H1 (cell line): ENCODE measurements around the gene PCDHA7. TPM values are rescaled to one million over a fixed set of nuclear protein-coding genes. Genes with fewer than 3 reads are reported as not detected.
A peak's percentile ranks its signal among the peaks of the same experiment; 100 is the strongest.

Source experiments
- CTCF ChIA-PET: fragments of 300-600 bp; sonication (Branson Sonifier 250); formaldehyde crosslinking; loops from one replicate; lab custom pipeline; 2021; ENCODE audit not compliant: partially characterized antibody; lab: Charles Lee
- POLR2A ChIA-PET: fragments of 300-600 bp; sonication (Branson Sonifier 250); formaldehyde crosslinking; loops from one replicate; lab custom pipeline; 2021; ENCODE audit warnings: inconsistent platforms; ENCODE audit not compliant: partially characterized antibody; lab: Charles Lee
- DNase-seq, 2 experiments: peaks; one replicate each; pipeline versions ENCODE4 v3.0.0 to v3.0.0-alpha.2; 2010 to 2022; ENCODE audit warnings: low spot score in 2 of 2, low read depth in 1 of 2, mixed read lengths in 1 of 2
- FAIRE-seq: peaks from 2 replicates; lab custom pipeline; 2011; peaks lifted over from hg19 to GRCh38; lab: Jason Lieb, UNC
- H2AFZ ChIP-seq: 2 replicates; pipeline ENCODE4 v1.8.1; 2012; ENCODE audit warnings: low read length, inconsistent platforms
- H2AK5ac ChIP-seq: 2 replicates; pipeline ENCODE4 v1.6.1; 2013; ENCODE audit warnings: low read depth, low read length
- H2BK120ac ChIP-seq: replicated peaks from 2 replicates; pipeline ENCODE3; 2013; ENCODE audit warnings: low read depth, low read length, inconsistent platforms
- H2BK12ac ChIP-seq: 2 replicates; pipeline ENCODE4 v1.6.1; 2013; ENCODE audit warnings: low read depth, low read length
- H2BK15ac ChIP-seq: 2 replicates; pipeline ENCODE4 v1.6.1; 2013; ENCODE audit warnings: low read length
- H2BK20ac ChIP-seq: 2 replicates; pipeline ENCODE4 v1.6.1; 2013; ENCODE audit warnings: low read length
- H2BK5ac ChIP-seq: 2 replicates; pipeline ENCODE4 v1.6.1; 2013; ENCODE audit warnings: low read depth, low read length
- H3K14ac ChIP-seq: 2 replicates; pipeline ENCODE4 v1.6.1; 2013; ENCODE audit warnings: inconsistent platforms; ENCODE audit not compliant: insufficient read length
- H3K18ac ChIP-seq: 2 replicates; pipeline ENCODE4 v1.6.1; 2013; ENCODE audit warnings: low read length; ENCODE audit errors: extremely low read depth
- H3K23ac ChIP-seq: 2 replicates; pipeline ENCODE4 v1.6.1; 2013; ENCODE audit warnings: inconsistent platforms; ENCODE audit not compliant: insufficient read length
- H3K23me2 ChIP-seq: 2 replicates; pipeline ENCODE4 v1.6.1; 2013; ENCODE audit warnings: low read depth, low read length
- H3K27ac ChIP-seq: 2 replicates; pipeline ENCODE4 v1.6.1; 2011; ENCODE audit warnings: low read depth, low read length, inconsistent platforms
- H3K27me3 ChIP-seq, 4 experiments: replicated peaks in 1 of 4; 1 replicate in 1 of 4; 2 replicates in 3 of 4; pipeline versions ENCODE4 v1.6.1 to v1.8.1; 2011 to 2013; ENCODE audit warnings: low read length in 3 of 4, mild to moderate bottlenecking in 3 of 4, inconsistent platforms in 2 of 4, mixed read lengths in 2 of 4, moderate library complexity in 1 of 4; ENCODE audit not compliant: control insufficient read depth in 3 of 4, insufficient read depth in 3 of 4; ENCODE audit errors: extremely low read depth in 1 of 4
- H3K36me3 ChIP-seq, 4 experiments: 2 replicates each; pipeline versions ENCODE4 v1.6.1 to v1.8.1; 2011 to 2013; ENCODE audit warnings: mild to moderate bottlenecking in 4 of 4, low read length in 3 of 4, moderate library complexity in 2 of 4, control low read depth in 1 of 4, inconsistent platforms in 1 of 4; ENCODE audit not compliant: insufficient read depth in 4 of 4, control insufficient read depth in 2 of 4
- H3K4ac ChIP-seq: replicated peaks from 2 replicates; pipeline ENCODE3; 2013; ENCODE audit warnings: low read length, low read depth, mixed read lengths, inconsistent platforms; ENCODE audit not compliant: insufficient read length
- H3K4me1 ChIP-seq, 4 experiments: replicated peaks in 1 of 4; 1 replicate in 1 of 4; 2 replicates in 3 of 4; pipeline versions ENCODE4 v1.6.1 to v1.8.1; 2011 to 2013; ENCODE audit warnings: low read length in 3 of 4, inconsistent platforms in 2 of 4, mixed read lengths in 1 of 4; ENCODE audit not compliant: insufficient read depth in 4 of 4, control insufficient read depth in 3 of 4
- H3K4me2 ChIP-seq, 2 experiments: 2 replicates each; pipeline versions ENCODE4 v1.6.1 to v1.8.1; 2011 to 2013; ENCODE audit warnings: low read depth in 2 of 2, low read length in 2 of 2, control low read depth in 1 of 2, inconsistent platforms in 1 of 2, mild to moderate bottlenecking in 1 of 2; ENCODE audit not compliant: insufficient read depth in 1 of 2
- H3K4me3 ChIP-seq, 4 experiments: fragments of 200-600, 300-600 bp in 1 of 4; sonication (generic), shearing (Covaris generic), sonication (Bioruptor Twin) in 1 of 4; 2 replicates each; pipeline versions ENCODE4 v1.5.1 to v1.8.1; 2011 to 2016; ENCODE audit warnings: low read length in 4 of 4, low read depth in 3 of 4, control low read depth in 2 of 4, inconsistent platforms in 2 of 4, mild to moderate bottlenecking in 2 of 4, mixed read lengths in 1 of 4, moderate library complexity in 1 of 4; ENCODE audit not compliant: insufficient read depth in 2 of 4; ENCODE audit errors: extremely low read depth in 1 of 4
- H3K56ac ChIP-seq: replicated peaks from 2 replicates; pipeline ENCODE3; 2013; ENCODE audit warnings: low read depth, mild to moderate bottlenecking, mixed read lengths, low read length, inconsistent platforms; ENCODE audit not compliant: insufficient read length
- H3K79me1 ChIP-seq: 2 replicates; pipeline ENCODE4 v1.6.1; 2013; ENCODE audit warnings: low read depth, low read length, control low read depth
- H3K79me2 ChIP-seq, 2 experiments: 2 replicates each; pipeline versions ENCODE4 v1.6.1 to v1.8.1; 2012 to 2013; ENCODE audit warnings: low read length in 2 of 2, mild to moderate bottlenecking in 2 of 2, inconsistent platforms in 1 of 2; ENCODE audit not compliant: insufficient read depth in 2 of 2, control insufficient read depth in 1 of 2
- H3K9ac ChIP-seq, 4 experiments: replicated peaks in 1 of 4; 1 replicate in 1 of 4; 2 replicates in 3 of 4; pipeline versions ENCODE4 v1.6.1 to v1.8.1; 2011 to 2013; ENCODE audit warnings: low read depth in 3 of 4, low read length in 3 of 4, control low read depth in 2 of 4, mild to moderate bottlenecking in 2 of 4, moderate library complexity in 2 of 4, inconsistent platforms in 1 of 4; ENCODE audit errors: extremely low read depth in 1 of 4
- H3K9me3 ChIP-seq, 2 experiments: 2 replicates each; pipeline versions ENCODE4 v1.6.1 to v1.8.1; 2012 to 2013; ENCODE audit warnings: mild to moderate bottlenecking in 2 of 2, moderate library complexity in 2 of 2, control low read depth in 1 of 2, inconsistent platforms in 1 of 2, low read depth in 1 of 2, low read length in 1 of 2, mixed read lengths in 1 of 2; ENCODE audit not compliant: insufficient read depth in 2 of 2
- H4K20me1 ChIP-seq, 2 experiments: replicated peaks in 1 of 2; 2 replicates each; pipeline versions ENCODE3 to v1.8.1; 2011 to 2013; ENCODE audit warnings: inconsistent platforms in 2 of 2, low read length in 2 of 2, mild to moderate bottlenecking in 1 of 2; ENCODE audit not compliant: insufficient read depth in 2 of 2, control insufficient read depth in 1 of 2
- H4K5ac ChIP-seq: 2 replicates; pipeline ENCODE4 v1.6.1; 2013; ENCODE audit warnings: low read length, low read depth, mixed read lengths, inconsistent platforms; ENCODE audit not compliant: insufficient read length
- H4K8ac ChIP-seq: 2 replicates; pipeline ENCODE4 v1.8.0; 2013; ENCODE audit warnings: mild to moderate bottlenecking, moderate library complexity, low read length, inconsistent platforms; ENCODE audit not compliant: insufficient read depth; ENCODE audit errors: extremely low read depth
- H4K91ac ChIP-seq: replicated peaks from 2 replicates; pipeline ENCODE3; 2013; ENCODE audit warnings: low read length, mixed read lengths, inconsistent platforms; ENCODE audit not compliant: insufficient read length
- ASH2L ChIP-seq: fragments of 200-600, 300-600 bp; sonication (generic); IDR thresholded peaks from one replicate; pipeline ENCODE4 v1.7.1; 2017; ENCODE audit warnings: low read length
- CHD1 ChIP-seq: IDR thresholded peaks from 2 replicates; pipeline ENCODE4 v1.6.1; 2012; ENCODE audit warnings: low read depth, low read length, improper control_type of control experiment
- CTBP2 ChIP-seq: IDR thresholded peaks from 2 replicates; pipeline ENCODE4 v1.7.0; 2011; ENCODE audit warnings: borderline replicate concordance, mild to moderate bottlenecking, moderate library complexity, mixed read lengths, low read length; ENCODE audit not compliant: insufficient read depth, insufficient read length
- CTCF ChIP-seq, 3 experiments: IDR thresholded peaks; 1 replicate in 2 of 3; 2 replicates in 1 of 3; pipeline versions ENCODE4 v1.5.1 to v1.6.1; 2011; ENCODE audit warnings: low read length in 3 of 3, mild to moderate bottlenecking in 3 of 3, inconsistent platforms in 2 of 3, low read depth in 1 of 3, moderate library complexity in 1 of 3; ENCODE audit not compliant: insufficient read depth in 1 of 3; ENCODE audit errors: control extremely low read depth in 1 of 3
- EGR1 ChIP-seq: IDR thresholded peaks from 2 replicates; pipeline ENCODE4 v1.6.1; 2011; ENCODE audit warnings: low read depth, low read length, borderline replicate concordance
- NRF1 ChIP-seq: IDR thresholded peaks from 2 replicates; pipeline ENCODE4 v1.6.1; 2011; ENCODE audit warnings: mild to moderate bottlenecking, low read depth, low read length, improper control_type of control experiment
- RFX5 ChIP-seq: IDR thresholded peaks from 2 replicates; pipeline ENCODE4 v1.6.1; 2011; ENCODE audit warnings: low read depth, low read length, improper control_type of control experiment, borderline replicate concordance
- SIRT6 ChIP-seq: IDR thresholded peaks from one replicate; pipeline ENCODE4 v1.7.1; 2012; ENCODE audit warnings: low read length, inconsistent platforms
- SIX5 ChIP-seq: IDR thresholded peaks from 2 replicates; pipeline ENCODE4 v1.6.1; 2011; ENCODE audit warnings: mild to moderate bottlenecking, low read depth, low read length
- SP1 ChIP-seq: IDR thresholded peaks from 2 replicates; pipeline ENCODE4 v1.6.1; 2011; ENCODE audit warnings: low read depth, low read length
- SRF ChIP-seq: IDR thresholded peaks from 2 replicates; pipeline ENCODE4 v1.6.1; 2011; ENCODE audit warnings: mild to moderate bottlenecking, low read depth, low read length, moderate library complexity
- TBP ChIP-seq: IDR thresholded peaks from 2 replicates; pipeline ENCODE4 v1.6.1; 2011; ENCODE audit warnings: low read depth, low read length, improper control_type of control experiment
- YY1 ChIP-seq: IDR thresholded peaks from 2 replicates; pipeline ENCODE4 v1.6.1; 2011; ENCODE audit warnings: low read depth, mild to moderate bottlenecking, low read length
- WGBS, 2 experiments: shearing (Covaris generic) in 1 of 2; methylation state at CpG; one replicate each; pipeline versions ENCODE4 v1.1.6 to v1.1.7; 2013 to 2015; ENCODE audit warnings: low lambda C conversion rate in 2 of 2, mixed read lengths in 2 of 2, inconsistent platforms in 1 of 2, low coverage in 1 of 2, missing lambda C conversion rate in 1 of 2; ENCODE audit not compliant: insufficient replicate concordance in 2 of 2, insufficient coverage in 1 of 2, insufficient read length in 1 of 2; ENCODE audit errors: extremely low coverage in 1 of 2, missing lambda C conversion rate in 1 of 2; 5-methylcytosine and 5-hydroxymethylcytosine counted together
- polyA plus RNA-seq, 7 experiments: library from polyadenylated mRNA; depleted of rRNA in 3 of 7; stranded (reverse) in 5 of 7; unstranded in 2 of 7; fragments of >200 nt in 5 of 7; fragments of 200-250 nt in 2 of 7; gene quantifications; 1 replicate in 5 of 7; 2 replicates in 1 of 7; 4 replicates in 1 of 7; pipeline versions ENCODE4 v1.2.1 to v1.2.3, GENCODE V29; 2011 to 2013; ENCODE audit warnings: missing spikeins in 2 of 7, mixed read lengths in 2 of 7
- total RNA-seq: library from RNA; stranded (reverse); fragmentation: NEBNext Ultra II Directional; extraction: Animal tissue kit (Norgen Biotek cat#: 25700); gene quantifications from 2 replicates; pipeline ENCODE4 v1.2.1, GENCODE V29; 2021

Gene PCDHA7
- total and polyA plus RNA-seq, 2 of the 8 experiments (the other 6 are each of a cell fraction or from before 2014, with no cell fraction given), result 0.86 to 1.6 TPM

GRCh38 chr5:140857987-140858240 lies 23.8 kb downstream of the PCDHA7 start:
- H3K79me2 ChIP-seq, result no peaks in the 10 kb centered on the region
- H2BK5ac ChIP-seq, result no peak overlapping the region
- H2BK12ac ChIP-seq, result no peak overlapping the region
- H2BK15ac ChIP-seq, result no peak overlapping the region
- 0 out of 4 replicates have a peak overlapping the region, but pooled peaks of 1 of the 2 experiments have one; percentile 13 for H3K4me2 ChIP-seq
- ChIA-PET CTCF (interaction anchor here (0.9 to 3.4 kb wide), 4 partner anchors 11 to 34 kb away, joined by 3 to 23 read pairs (median 4); partner anchors contain the start of genes PCDHA11 and PCDHA6), POLR2A (no interaction called here)
- H3K4me3 ChIP-seq, result no peak overlapping the region
- FAIRE-seq, result no peak
- no peak overlapping the region for H2BK20ac ChIP-seq
- H3K14ac ChIP-seq, result no peak overlapping the region
- H3K4ac ChIP-seq, result no peak overlapping the region
- no peak overlapping the region for H3K56ac ChIP-seq
- H3K23ac ChIP-seq, result no peak overlapping the region
- no peak overlapping the region for H2BK120ac ChIP-seq
- H2AFZ ChIP-seq, result no peak overlapping the region
- peaks cover 0 to 15% (median 3%) of the 10 kb centered on the region in 4 experiments; a peak in 3 of 8 replicates for H3K36me3 ChIP-seq
- H3K18ac ChIP-seq, result no peak overlapping the region
- H3K27ac ChIP-seq, result no peak overlapping the region
- H3K23me2 ChIP-seq, result no peaks in the 10 kb centered on the region
- H3K9ac ChIP-seq, result no peak overlapping the region
- H3K79me1 ChIP-seq, result no peaks in the 10 kb centered on the region
- no peaks in the 10 kb centered on the region for H4K20me1 ChIP-seq
- no peak overlapping the region; the same call in 1 of the 2 replicates for H4K8ac ChIP-seq
- no peak for DNase-seq
- H4K5ac ChIP-seq, result no peak overlapping the region
- H4K91ac ChIP-seq, result no peak overlapping the region
- H3K9me3 ChIP-seq, result peaks cover 6 to 22% of the 10 kb centered on the region in 2 experiments; a peak in 3 of 4 replicates
- WGBS, 2 experiments, result no CpG with 5 or more reads among the region's 22 CpGs
- no peaks in the 10 kb centered on the region for H3K27me3 ChIP-seq
- no peak overlapping the region for H2AK5ac ChIP-seq
- H3K4me1 ChIP-seq, result no peaks in the 10 kb centered on the region
- TF ChIP-seq CTCF (IDR thresholded peaks at IDR 0.05; ENCODE audit: control extremely low read depth in 1 of 3, insufficient read depth in 1 of 3, low read depth in 1 of 3, low read length in 3 of 3) (no peak), SIRT6 (no peak), SP1 (no peak), ASH2L (no peak), SRF (no peak), NRF1 (no peak), EGR1 (no peak), CTBP2 (no peak), CHD1 (no peak), TBP (no peak), YY1 (no peak), RFX5 (no peak), SIX5 (no peak)
